IMR-90 (cell line): ENCODE measurements around the gene DCC. TPM values are rescaled to one million over a fixed set of nuclear protein-coding genes. Genes with fewer than 3 reads are reported as not detected.

Source experiments
- ATAC-seq: fragments of 200-7000 bp; cut with Tn5 transposase; 2 replicates; pipeline ENCODE4 v1.9.1; 2020; ENCODE audit warnings: low read depth, mild to moderate bottlenecking, moderate library complexity
- BruUV-seq: library from RNA; stranded (reverse); fragments of 400-500 nt; replicated peaks from 2 replicates; lab custom pipeline; 2021; lab: Mats Ljungman, UMichigan
- CTCF ChIA-PET: fragments of 300-600 bp; formaldehyde crosslinking; extraction: SDS; loops from one replicate; lab custom pipeline; 2021; ENCODE audit warnings: antibody characterized with exemption; lab: Yijun Ruan, JAX
- POLR2A ChIA-PET: fragments of 300-600 bp; sonication (Branson Sonifier 250); formaldehyde crosslinking; loops from one replicate; lab custom pipeline; 2022; ENCODE audit warnings: antibody characterized with exemption; ENCODE audit not compliant: unreplicated experiment; lab: Charles Lee
- DNase-seq: peaks from one replicate; pipeline ENCODE4 v3.0.0; 2013
- H2AFZ ChIP-seq: replicated peaks from 2 replicates; pipeline ENCODE3; 2013; ENCODE audit warnings: low read length, mild to moderate bottlenecking; ENCODE audit not compliant: poor library complexity
- H2AK5ac ChIP-seq: 2 replicates; pipeline ENCODE4 v1.6.1; 2013; ENCODE audit warnings: low read depth, low read length, inconsistent platforms
- H2AK9ac ChIP-seq: replicated peaks from 2 replicates; pipeline ENCODE3; 2013; ENCODE audit warnings: mild to moderate bottlenecking, low read depth, low read length, moderate library complexity; ENCODE audit not compliant: poor library complexity
- H2BK120ac ChIP-seq: 2 replicates; pipeline ENCODE4 v1.6.1; 2013; ENCODE audit warnings: low read depth, low read length, inconsistent platforms
- H2BK15ac ChIP-seq: 3 replicates; pipeline ENCODE4 v1.6.1; 2013; ENCODE audit warnings: low read depth, low read length, inconsistent platforms
- H2BK20ac ChIP-seq: 2 replicates; pipeline ENCODE4 v1.6.1; 2013; ENCODE audit warnings: low read depth, mild to moderate bottlenecking, inconsistent platforms, low read length, moderate library complexity
- H2BK5ac ChIP-seq: 2 replicates; pipeline ENCODE4 v1.6.1; 2013; ENCODE audit warnings: mild to moderate bottlenecking, low read depth, low read length, inconsistent platforms; ENCODE audit not compliant: poor library complexity, severe bottlenecking
- H3K14ac ChIP-seq: replicated peaks from 2 replicates; pipeline ENCODE4 v1.6.1; 2013; ENCODE audit warnings: low read depth, low read length, inconsistent platforms
- H3K18ac ChIP-seq: 2 replicates; pipeline ENCODE4 v1.6.1; 2013; ENCODE audit warnings: low read depth, low read length, control low read depth
- H3K23ac ChIP-seq: 2 replicates; pipeline ENCODE4 v1.6.1; 2013; ENCODE audit warnings: low read depth, low read length, inconsistent platforms
- H3K27ac ChIP-seq: 2 replicates; pipeline ENCODE4 v1.5.1; 2013; ENCODE audit warnings: mild to moderate bottlenecking, control low read depth, low read length; ENCODE audit not compliant: insufficient read depth
- H3K27me3 ChIP-seq: 2 replicates; pipeline ENCODE4 v1.6.1; 2013; ENCODE audit warnings: low read length; ENCODE audit not compliant: control insufficient read depth, insufficient read depth
- H3K36me3 ChIP-seq: 2 replicates; pipeline ENCODE4 v1.6.1; 2013; ENCODE audit warnings: low read length, mixed read lengths; ENCODE audit not compliant: control insufficient read depth, insufficient read depth
- H3K4ac ChIP-seq: 2 replicates; pipeline ENCODE4 v1.6.1; 2013; ENCODE audit warnings: low read depth, low read length, inconsistent platforms
- H3K4me1 ChIP-seq: 2 replicates; pipeline ENCODE4 v1.6.1; 2013; ENCODE audit warnings: low read length, mixed read lengths; ENCODE audit not compliant: control insufficient read depth, insufficient read depth
- H3K4me2 ChIP-seq: 2 replicates; pipeline ENCODE4 v1.6.1; 2013; ENCODE audit warnings: low read depth, mild to moderate bottlenecking, control low read depth, low read length, moderate library complexity
- H3K4me3 ChIP-seq: 2 replicates; pipeline ENCODE4 v1.5.1; 2013; ENCODE audit warnings: low read depth, mild to moderate bottlenecking, control low read depth, low read length, moderate library complexity; ENCODE audit not compliant: insufficient read depth
- H3K56ac ChIP-seq: 2 replicates; pipeline ENCODE4 v1.6.1; 2013; ENCODE audit warnings: low read length, inconsistent platforms; ENCODE audit not compliant: insufficient read depth; ENCODE audit errors: extremely low read depth
- H3K79me1 ChIP-seq, 2 experiments: 2 replicates each; pipeline ENCODE4 v1.6.1; 2013; ENCODE audit warnings: low read length in 2 of 2, inconsistent platforms in 1 of 2, low read depth in 1 of 2
- H3K9ac ChIP-seq: 2 replicates; pipeline ENCODE4 v1.6.1; 2013; ENCODE audit warnings: low read depth, low read length, control low read depth
- H3K9me1 ChIP-seq: 2 replicates; pipeline ENCODE4 v1.6.1; 2013; ENCODE audit warnings: low read length, inconsistent platforms; ENCODE audit not compliant: insufficient read depth
- H3K9me3 ChIP-seq: 2 replicates; pipeline ENCODE4 v1.6.1; 2013; ENCODE audit warnings: low read length; ENCODE audit not compliant: control insufficient read depth, insufficient read depth
- H4K20me1 ChIP-seq: 2 replicates; pipeline ENCODE4 v1.6.1; 2013; ENCODE audit warnings: low read length, inconsistent platforms; ENCODE audit not compliant: insufficient read depth
- H4K5ac ChIP-seq: 2 replicates; pipeline ENCODE4 v1.6.1; 2013; ENCODE audit warnings: mild to moderate bottlenecking, low read depth, low read length, control low read depth
- H4K8ac ChIP-seq, 2 experiments: 2 replicates each; pipeline ENCODE4 v1.6.1; 2013; ENCODE audit warnings: low read depth in 2 of 2, low read length in 2 of 2, control low read depth in 1 of 2, inconsistent platforms in 1 of 2
- H4K91ac ChIP-seq: 2 replicates; pipeline ENCODE4 v1.6.1; 2013; ENCODE audit warnings: low read depth, low read length, inconsistent platforms; ENCODE audit not compliant: insufficient read depth
- BHLHE40 ChIP-seq: fragments of 150-350 bp; IDR thresholded peaks from 2 replicates; pipeline ENCODE4 v1.6.1; 2016; ENCODE audit warnings: mild to moderate bottlenecking, low read depth, low read length
- RFX5 ChIP-seq: IDR thresholded peaks from 2 replicates; pipeline ENCODE4 v1.8.0; 2012; ENCODE audit warnings: low read depth, mild to moderate bottlenecking, low read length, moderate library complexity
- WGBS, 2 experiments: methylation state at CpG; one replicate each; pipeline versions ENCODE4 v1.1.5 to v1.1.7; 2013; ENCODE audit warnings: missing lambda C conversion rate in 2 of 2; ENCODE audit not compliant: insufficient read length in 1 of 2; ENCODE audit errors: extremely low coverage in 2 of 2; 5-methylcytosine and 5-hydroxymethylcytosine counted together
- dilution Hi-C: fragments of 300-500 bp; cut with HindIII; formaldehyde crosslinking; loops from one replicate; pipeline ENCODE4 v1.14.3; 2018; ENCODE audit warnings: low sequenced_read_pairs; ENCODE audit not compliant: unreplicated experiment
- in situ Hi-C: fragments of 300-500 bp; cut with MboI; formaldehyde crosslinking; loops from 3 replicates; pipeline ENCODE4 v1.14.3; 2019; ENCODE audit warnings: low sequenced_read_pairs, inconsistent platforms, mixed read lengths
- intact Hi-C: fragments of 100-400 bp; cut with micrococcal nuclease; formaldehyde crosslinking; loops from 2 replicates; pipeline ENCODE4 v1.10.0; 2022
- polyA plus RNA-seq, 3 experiments: library from polyadenylated mRNA; depleted of rRNA; stranded (reverse); fragments of >200 nt; gene quantifications; 2 replicates each; pipeline ENCODE4 v1.2.3, GENCODE V29; 2012; ENCODE audit warnings: low replicate concordance in 1 of 3
- total RNA-seq: library from RNA; depleted of rRNA; stranded (reverse); fragments of >200 nt; gene quantifications from 2 replicates; pipeline ENCODE4 v1.2.3, GENCODE V29; 2012

DCC gene
- total and polyA plus RNA-seq, 2 of the 4 experiments (the other 2 are of a cell fraction): 0.31 to 0.54 TPM

GRCh38 chr18:52459890-52460289 is 119.9 kb downstream of the DCC start:
- H3K9ac ChIP-seq: no peak overlapping the region
- dilution Hi-C loops (no loop called here), intact Hi-C loops (no loop called here), in situ Hi-C loops (no loop called here)
- BruUV-seq: no TSS peak
- no peak overlapping the region for H2BK15ac ChIP-seq
- H3K4me1 ChIP-seq: no peaks in the 10 kb centered on the region
- H2BK20ac ChIP-seq: no peak overlapping the region
- no peak overlapping the region for H2BK5ac ChIP-seq
- H3K27ac ChIP-seq: no peak overlapping the region
- TF ChIP-seq BHLHE40 (no peak), RFX5 (no peak)
- POLR2A ChIA-PET: no interaction called here
- H3K9me3 ChIP-seq: peaks cover 5% of the 10 kb centered on the region; the same call in 1 of the 2 replicates
- no CpG with 5 or more reads among the region's 1 CpG for WGBS, 2 experiments
- DNase-seq (no peak), ATAC-seq (no peak)
- H2AK9ac ChIP-seq: no peak overlapping the region
- H3K4me2 ChIP-seq: no peak overlapping the region
- H3K18ac ChIP-seq: no peak overlapping the region
- H4K20me1 ChIP-seq: no peaks in the 10 kb centered on the region
- H3K14ac ChIP-seq: no peak overlapping the region
- H4K5ac ChIP-seq: no peak overlapping the region
- no peak overlapping the region for H3K56ac ChIP-seq
- H3K23ac ChIP-seq: no peak overlapping the region
- no peak overlapping the region for H3K4me3 ChIP-seq
- H4K91ac ChIP-seq: no peak overlapping the region
- H3K79me1 ChIP-seq: no peaks in the 10 kb centered on the region
- H3K36me3 ChIP-seq: no peaks in the 10 kb centered on the region
- no peak overlapping the region for H3K4ac ChIP-seq
- no peaks in the 10 kb centered on the region for H3K27me3 ChIP-seq
- no peak overlapping the region for H4K8ac ChIP-seq
- no peak overlapping the region for H2AK5ac ChIP-seq
- no peak overlapping the region for H2BK120ac ChIP-seq
- CTCF ChIA-PET: no interaction called here
- H2AFZ ChIP-seq: no peak overlapping the region
- H3K9me1 ChIP-seq: no peaks in the 10 kb centered on the region
